GM12878 (cell line): ENCODE data around the gene ZNF385C.

Experiments used
- CEBPB ChIP-seq, 2 experiments: fragments of 150-350 bp in 1 of 2; IDR thresholded peaks; 2 replicates each; pipeline ENCODE4 v1.6.1; 2012 to 2014; ENCODE audit warnings: low read depth in 2 of 2, low read length in 2 of 2, borderline replicate concordance in 1 of 2, inconsistent platforms in 1 of 2
- EZH2 ChIP-seq: IDR thresholded peaks from 2 replicates; pipeline ENCODE4 v1.6.1; 2012; ENCODE audit warnings: low read depth, mild to moderate bottlenecking, control low read depth, inconsistent platforms, low read length, borderline replicate concordance; ENCODE audit not compliant: control insufficient read depth
- MAX ChIP-seq: IDR thresholded peaks from 2 replicates; pipeline ENCODE4 v1.6.1; 2012; ENCODE audit warnings: low read depth, low read length, improper control_type of control experiment
- POLR2A ChIP-seq: IDR thresholded peaks from 2 replicates; pipeline ENCODE4 v1.6.1; 2011; ENCODE audit warnings: low read depth, mild to moderate bottlenecking, low read length
- POLR2AphosphoS2 ChIP-seq: IDR thresholded peaks from 2 replicates; pipeline ENCODE4 v1.6.1; 2011; ENCODE audit warnings: low read depth, mild to moderate bottlenecking, low read length, improper control_type of control experiment, moderate library complexity
- SIN3A ChIP-seq: IDR thresholded peaks from 2 replicates; pipeline ENCODE4 v1.6.1; 2012; ENCODE audit warnings: low read depth, low read length, improper control_type of control experiment
- YY1 ChIP-seq: IDR thresholded peaks from 2 replicates; pipeline ENCODE4 v1.6.1; 2011; ENCODE audit warnings: low read depth, mild to moderate bottlenecking, low read length
- ZNF217 ChIP-seq: fragments of 450-650 bp; IDR thresholded peaks from 2 replicates; pipeline ENCODE4 v1.6.1; 2017; ENCODE audit warnings: antibody characterized with exemption, mild to moderate bottlenecking
- ZNF274 ChIP-seq: IDR thresholded peaks from one replicate; pipeline ENCODE4 v1.8.0; 2011; ENCODE audit not compliant: insufficient read length, insufficient read depth
- TF ChIP-seq, protein P1 (sequence below), 3 experiments: IDR thresholded peaks in 2 of 3; conservative IDR thresholded peaks in 1 of 3; 2 replicates each; pipeline ENCODE4 v1.5.1; 2011; ENCODE audit warnings: low read depth in 3 of 3, low read length in 3 of 3, mild to moderate bottlenecking in 3 of 3, control low read depth in 2 of 3, moderate library complexity in 2 of 3, inconsistent platforms in 1 of 3, mixed read lengths in 1 of 3; ENCODE audit not compliant: control insufficient read depth in 2 of 3, insufficient read depth in 1 of 3; ENCODE audit errors: extremely low read depth in 1 of 3
- TF ChIP-seq, protein P2 (sequence below): fragments of 450-650 bp; IDR thresholded peaks from 2 replicates; pipeline ENCODE4 v1.6.1; 2016; ENCODE audit warnings: mild to moderate bottlenecking

DNA sequence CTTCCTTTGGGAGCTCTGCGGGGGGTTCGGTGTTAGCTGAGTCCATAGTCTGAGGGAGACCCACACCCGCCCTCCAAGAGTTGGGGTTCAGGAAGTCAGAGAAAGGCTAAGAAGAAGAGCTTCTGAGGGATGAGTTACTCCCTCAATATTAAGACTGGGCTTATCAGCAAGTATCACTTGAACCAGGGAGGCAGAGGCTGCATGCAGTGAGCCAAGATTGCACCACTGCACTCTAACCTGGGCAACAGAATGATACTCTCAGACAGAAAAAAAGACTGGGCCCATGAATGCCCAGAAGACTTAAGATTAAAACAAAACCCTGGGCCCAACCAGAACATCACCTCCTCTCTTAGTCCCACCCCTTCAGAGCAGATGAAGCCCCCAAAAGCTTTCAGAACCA is 72.3 kb downstream of the ZNF385C start:
- TF ChIP-seq MAX (no peak), EZH2 (no peak), ZNF217 (no peak), ZNF274 (no peak), POLR2A (no peak; the same call in 1 of the 2 replicates), POLR2AphosphoS2 (no peak), CEBPB (IDR thresholded peaks at IDR 0.05; ENCODE audit: borderline replicate concordance in 1 of 2, low read depth in 2 of 2, low read length in 2 of 2) (no peak), YY1 (no peak), SIN3A (no peak)
- TF ChIP-seq, protein P1, sequence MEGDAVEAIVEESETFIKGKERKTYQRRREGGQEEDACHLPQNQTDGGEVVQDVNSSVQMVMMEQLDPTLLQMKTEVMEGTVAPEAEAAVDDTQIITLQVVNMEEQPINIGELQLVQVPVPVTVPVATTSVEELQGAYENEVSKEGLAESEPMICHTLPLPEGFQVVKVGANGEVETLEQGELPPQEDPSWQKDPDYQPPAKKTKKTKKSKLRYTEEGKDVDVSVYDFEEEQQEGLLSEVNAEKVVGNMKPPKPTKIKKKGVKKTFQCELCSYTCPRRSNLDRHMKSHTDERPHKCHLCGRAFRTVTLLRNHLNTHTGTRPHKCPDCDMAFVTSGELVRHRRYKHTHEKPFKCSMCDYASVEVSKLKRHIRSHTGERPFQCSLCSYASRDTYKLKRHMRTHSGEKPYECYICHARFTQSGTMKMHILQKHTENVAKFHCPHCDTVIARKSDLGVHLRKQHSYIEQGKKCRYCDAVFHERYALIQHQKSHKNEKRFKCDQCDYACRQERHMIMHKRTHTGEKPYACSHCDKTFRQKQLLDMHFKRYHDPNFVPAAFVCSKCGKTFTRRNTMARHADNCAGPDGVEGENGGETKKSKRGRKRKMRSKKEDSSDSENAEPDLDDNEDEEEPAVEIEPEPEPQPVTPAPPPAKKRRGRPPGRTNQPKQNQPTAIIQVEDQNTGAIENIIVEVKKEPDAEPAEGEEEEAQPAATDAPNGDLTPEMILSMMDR (IDR thresholded peaks at IDR 0.05 in 2 of 3, conservative IDR thresholded peaks at IDR 0.05 in 1 of 3; ENCODE audit: control insufficient read depth in 2 of 3, extremely low read depth in 1 of 3, insufficient read depth in 1 of 3, low read depth in 3 of 3, low read length in 3 of 3), result no peak
- TF ChIP-seq, protein P2, sequence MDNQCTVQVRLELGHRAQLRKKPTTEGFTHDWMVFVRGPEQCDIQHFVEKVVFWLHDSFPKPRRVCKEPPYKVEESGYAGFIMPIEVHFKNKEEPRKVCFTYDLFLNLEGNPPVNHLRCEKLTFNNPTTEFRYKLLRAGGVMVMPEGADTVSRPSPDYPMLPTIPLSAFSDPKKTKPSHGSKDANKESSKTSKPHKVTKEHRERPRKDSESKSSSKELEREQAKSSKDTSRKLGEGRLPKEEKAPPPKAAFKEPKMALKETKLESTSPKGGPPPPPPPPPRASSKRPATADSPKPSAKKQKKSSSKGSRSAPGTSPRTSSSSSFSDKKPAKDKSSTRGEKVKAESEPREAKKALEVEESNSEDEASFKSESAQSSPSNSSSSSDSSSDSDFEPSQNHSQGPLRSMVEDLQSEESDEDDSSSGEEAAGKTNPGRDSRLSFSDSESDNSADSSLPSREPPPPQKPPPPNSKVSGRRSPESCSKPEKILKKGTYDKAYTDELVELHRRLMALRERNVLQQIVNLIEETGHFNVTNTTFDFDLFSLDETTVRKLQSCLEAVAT, result no peak
